K562 (cell line): ENCODE data around the gene LRRC10. TPM values are rescaled to one million over a fixed set of nuclear protein-coding genes. Genes with fewer than 3 reads are reported as not detected.

Experiments used
- MED1 ChIP-seq: sonication (generic); formaldehyde crosslinking; IDR thresholded peaks from 2 replicates; pipeline ENCODE4 v1.8.1; 2023; ENCODE audit warnings: missing genetic modification reagents, borderline replicate concordance
- polyA plus RNA-seq, 8 experiments: library from polyadenylated mRNA; depleted of rRNA in 4 of 8; stranded (reverse) in 5 of 8; unstranded in 3 of 8; fragments of >200 nt; fragmentation: Nextera tagmentation in 2 of 8; fragmentation: Illumina TruSeq in 1 of 8; extraction: Ambion mirVana in 2 of 8; extraction: Trizol in 1 of 8; gene quantifications; 2 replicates each; pipeline versions ENCODE4 v1.2.1 to v1.2.3, GENCODE V29; 2011 to 2014; ENCODE audit warnings: inconsistent platforms in 1 of 8, missing spikeins in 1 of 8
- total RNA-seq, 7 experiments: library from RNA; depleted of rRNA in 6 of 7; stranded (reverse); fragments of >200 nt in 6 of 7; fragmentation: Illumina TruSeq in 2 of 7; extraction: Trizol in 2 of 7; gene quantifications; 2 replicates each; pipeline versions ENCODE4 v1.2.1 to v1.2.3, GENCODE V29; 2011 to 2021; ENCODE audit warnings: low replicate concordance in 1 of 7
- TF ChIP-seq, protein P1 (sequence below), 2 experiments: fragments of 450-650 bp; formaldehyde crosslinking in 1 of 2; IDR thresholded peaks; 2 replicates each; pipeline versions ENCODE4 v1.4.0 to v1.6.1; 2014 to 2020; ENCODE audit warnings: mild to moderate bottlenecking in 2 of 2, borderline replicate concordance in 1 of 2, low read depth in 1 of 2
- TF ChIP-seq, protein P2 (sequence below), 3 experiments: IDR thresholded peaks in 2 of 3; conservative IDR thresholded peaks in 1 of 3; 2 replicates each; pipeline ENCODE4 v1.5.1; 2011 to 2012; ENCODE audit warnings: low read length in 3 of 3, mild to moderate bottlenecking in 3 of 3, control low read depth in 2 of 3, improper control_type of control experiment in 1 of 3, inconsistent platforms in 1 of 3, low read depth in 1 of 3, mixed read lengths in 1 of 3, moderate library complexity in 1 of 3; ENCODE audit not compliant: insufficient read depth in 2 of 3

The LRRC10 gene
- total and polyA plus RNA-seq, 9 of the 15 experiments (the other 6 are each of a cell fraction or from before 2014, with no cell fraction given), result 0.09 TPM; not detected in 8

DNA sequence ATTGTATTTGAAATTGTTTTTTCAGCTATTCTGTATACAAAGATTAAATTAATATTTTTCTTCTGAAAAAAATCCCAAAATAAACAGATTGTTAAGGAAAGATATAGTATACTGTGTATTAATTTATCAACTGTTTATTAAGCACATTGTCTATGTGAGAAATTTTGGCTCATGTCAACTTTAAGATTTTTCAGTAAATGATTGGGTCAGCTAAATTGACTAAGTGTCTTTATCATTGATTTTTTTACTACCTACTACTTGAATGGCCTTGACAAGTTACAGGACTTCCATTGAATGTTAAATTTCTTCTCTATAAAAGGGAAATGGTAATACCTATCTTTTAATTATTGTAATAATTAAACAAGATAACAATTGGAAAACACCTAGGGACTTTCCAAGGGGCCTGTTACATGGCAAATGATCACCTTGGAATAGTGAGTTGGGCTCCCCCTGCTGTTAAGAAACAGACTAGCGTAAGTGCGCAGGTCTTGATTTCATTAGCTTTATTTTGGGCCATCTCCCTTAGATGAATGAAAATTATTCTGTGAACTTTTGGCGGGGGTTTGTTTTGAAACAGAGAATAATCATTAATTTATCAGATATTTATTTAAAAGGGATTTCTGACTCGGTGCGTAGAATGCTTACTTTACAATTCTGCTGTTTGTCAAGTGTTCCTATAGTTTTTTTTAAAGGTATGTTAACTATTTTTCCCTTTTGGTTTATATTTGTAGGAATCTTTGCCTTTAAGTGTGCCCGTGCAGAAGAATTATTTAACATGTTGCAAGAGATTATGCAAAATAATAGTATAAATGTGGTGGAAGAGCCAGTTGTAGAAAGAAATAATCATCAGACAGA, 39.9 kb downstream of the LRRC10 start (continued):
- TF ChIP-seq, protein P1, sequence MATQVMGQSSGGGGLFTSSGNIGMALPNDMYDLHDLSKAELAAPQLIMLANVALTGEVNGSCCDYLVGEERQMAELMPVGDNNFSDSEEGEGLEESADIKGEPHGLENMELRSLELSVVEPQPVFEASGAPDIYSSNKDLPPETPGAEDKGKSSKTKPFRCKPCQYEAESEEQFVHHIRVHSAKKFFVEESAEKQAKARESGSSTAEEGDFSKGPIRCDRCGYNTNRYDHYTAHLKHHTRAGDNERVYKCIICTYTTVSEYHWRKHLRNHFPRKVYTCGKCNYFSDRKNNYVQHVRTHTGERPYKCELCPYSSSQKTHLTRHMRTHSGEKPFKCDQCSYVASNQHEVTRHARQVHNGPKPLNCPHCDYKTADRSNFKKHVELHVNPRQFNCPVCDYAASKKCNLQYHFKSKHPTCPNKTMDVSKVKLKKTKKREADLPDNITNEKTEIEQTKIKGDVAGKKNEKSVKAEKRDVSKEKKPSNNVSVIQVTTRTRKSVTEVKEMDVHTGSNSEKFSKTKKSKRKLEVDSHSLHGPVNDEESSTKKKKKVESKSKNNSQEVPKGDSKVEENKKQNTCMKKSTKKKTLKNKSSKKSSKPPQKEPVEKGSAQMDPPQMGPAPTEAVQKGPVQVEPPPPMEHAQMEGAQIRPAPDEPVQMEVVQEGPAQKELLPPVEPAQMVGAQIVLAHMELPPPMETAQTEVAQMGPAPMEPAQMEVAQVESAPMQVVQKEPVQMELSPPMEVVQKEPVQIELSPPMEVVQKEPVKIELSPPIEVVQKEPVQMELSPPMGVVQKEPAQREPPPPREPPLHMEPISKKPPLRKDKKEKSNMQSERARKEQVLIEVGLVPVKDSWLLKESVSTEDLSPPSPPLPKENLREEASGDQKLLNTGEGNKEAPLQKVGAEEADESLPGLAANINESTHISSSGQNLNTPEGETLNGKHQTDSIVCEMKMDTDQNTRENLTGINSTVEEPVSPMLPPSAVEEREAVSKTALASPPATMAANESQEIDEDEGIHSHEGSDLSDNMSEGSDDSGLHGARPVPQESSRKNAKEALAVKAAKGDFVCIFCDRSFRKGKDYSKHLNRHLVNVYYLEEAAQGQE (IDR thresholded peaks at IDR 0.05; ENCODE audit: borderline replicate concordance), result peak; percentile 79
- TF ChIP-seq, protein P1 (CRISPR knock-in tag; IDR thresholded peaks at IDR 0.05; ENCODE audit: low read depth), result no peak
- no peak for TF ChIP-seq MED1
- TF ChIP-seq, protein P2, sequence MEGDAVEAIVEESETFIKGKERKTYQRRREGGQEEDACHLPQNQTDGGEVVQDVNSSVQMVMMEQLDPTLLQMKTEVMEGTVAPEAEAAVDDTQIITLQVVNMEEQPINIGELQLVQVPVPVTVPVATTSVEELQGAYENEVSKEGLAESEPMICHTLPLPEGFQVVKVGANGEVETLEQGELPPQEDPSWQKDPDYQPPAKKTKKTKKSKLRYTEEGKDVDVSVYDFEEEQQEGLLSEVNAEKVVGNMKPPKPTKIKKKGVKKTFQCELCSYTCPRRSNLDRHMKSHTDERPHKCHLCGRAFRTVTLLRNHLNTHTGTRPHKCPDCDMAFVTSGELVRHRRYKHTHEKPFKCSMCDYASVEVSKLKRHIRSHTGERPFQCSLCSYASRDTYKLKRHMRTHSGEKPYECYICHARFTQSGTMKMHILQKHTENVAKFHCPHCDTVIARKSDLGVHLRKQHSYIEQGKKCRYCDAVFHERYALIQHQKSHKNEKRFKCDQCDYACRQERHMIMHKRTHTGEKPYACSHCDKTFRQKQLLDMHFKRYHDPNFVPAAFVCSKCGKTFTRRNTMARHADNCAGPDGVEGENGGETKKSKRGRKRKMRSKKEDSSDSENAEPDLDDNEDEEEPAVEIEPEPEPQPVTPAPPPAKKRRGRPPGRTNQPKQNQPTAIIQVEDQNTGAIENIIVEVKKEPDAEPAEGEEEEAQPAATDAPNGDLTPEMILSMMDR (IDR thresholded peaks at IDR 0.05 in 2 of 3, conservative IDR thresholded peaks at IDR 0.05 in 1 of 3; ENCODE audit: insufficient read depth in 2 of 3, low read depth in 1 of 3, low read length in 3 of 3), result peak; percentile 77 to 87 (median 77)
